CD14-positive monocyte (primary cell): ENCODE results near the gene SPRR2G. TPM values are rescaled to one million over a fixed set of nuclear protein-coding genes. Genes with fewer than 3 reads are reported as not detected.

Experiments used
- DNase-seq, 3 donors: peaks; one replicate each; pipeline ENCODE4 v3.0.0-alpha.2; 2011 to 2022
- H2AFZ ChIP-seq: 2 replicates; pipeline ENCODE4 v1.6.0; 2012; ENCODE audit warnings: mild to moderate bottlenecking, low read depth, low read length, inconsistent platforms; ENCODE audit not compliant: insufficient read depth, poor library complexity, severe bottlenecking
- H3K27ac ChIP-seq, 2 donors: 1 replicate in 1 of 2; 2 replicates in 1 of 2; pipeline ENCODE4 v1.5.1; 2012 to 2013; ENCODE audit warnings: low read length in 2 of 2, control low read depth in 1 of 2, inconsistent platforms in 1 of 2, low read depth in 1 of 2, mild to moderate bottlenecking in 1 of 2
- H3K27me3 ChIP-seq, 2 donors: one replicate each; pipeline versions ENCODE4 v1.6.0 to v1.6.1; 2011 to 2013; ENCODE audit warnings: low read length in 2 of 2; ENCODE audit not compliant: control insufficient read depth in 2 of 2, insufficient read depth in 2 of 2
- H3K36me3 ChIP-seq, 2 donors: replicated peaks in 1 of 2; 1 replicate in 1 of 2; 2 replicates in 1 of 2; pipeline versions ENCODE4 v1.5.1 to v1.6.1; 2012 to 2013; ENCODE audit warnings: low read length in 2 of 2, control low read depth in 1 of 2, inconsistent platforms in 1 of 2, mild to moderate bottlenecking in 1 of 2; ENCODE audit not compliant: insufficient read depth in 2 of 2, control insufficient read depth in 1 of 2
- H3K4me1 ChIP-seq, 2 donors: 1 replicate in 1 of 2; 2 replicates in 1 of 2; pipeline versions ENCODE4 v1.5.1 to v1.6.1; 2012 to 2013; ENCODE audit warnings: low read length in 2 of 2, control low read depth in 1 of 2, inconsistent platforms in 1 of 2, mild to moderate bottlenecking in 1 of 2, moderate library complexity in 1 of 2; ENCODE audit not compliant: insufficient read depth in 2 of 2, control insufficient read depth in 1 of 2
- H3K4me2 ChIP-seq: replicated peaks from 2 replicates; pipeline ENCODE3; 2012; ENCODE audit warnings: low read length, moderate library complexity, mild to moderate bottlenecking; ENCODE audit not compliant: poor library complexity, severe bottlenecking; ENCODE audit errors: extremely low read depth
- H3K4me3 ChIP-seq, 3 experiments: fragments of 200-600 bp in 1 of 3; sonication (generic) in 1 of 3; replicated peaks in 1 of 3; 1 replicate in 2 of 3; 2 replicates in 1 of 3; pipeline ENCODE4 v1.5.1; 2011 to 2013; ENCODE audit warnings: low read length in 3 of 3, mild to moderate bottlenecking in 3 of 3, control low read depth in 2 of 3, low read depth in 2 of 3, inconsistent platforms in 1 of 3, moderate library complexity in 1 of 3
- H3K79me2 ChIP-seq: 2 replicates; pipeline ENCODE4 v1.6.0; 2012; ENCODE audit warnings: mild to moderate bottlenecking, control low read depth, inconsistent platforms, low read length, moderate library complexity; ENCODE audit not compliant: insufficient read depth
- H3K9ac ChIP-seq: 2 replicates; pipeline ENCODE4 v1.6.0; 2017; ENCODE audit warnings: low read length, mild to moderate bottlenecking; ENCODE audit not compliant: insufficient read depth, poor library complexity, severe bottlenecking
- H3K9me3 ChIP-seq, 2 donors: replicated peaks in 1 of 2; 1 replicate in 1 of 2; 2 replicates in 1 of 2; pipeline versions ENCODE4 v1.5.1 to v1.6.1; 2012 to 2013; ENCODE audit warnings: low read length in 2 of 2, control low read depth in 1 of 2; ENCODE audit not compliant: control insufficient read depth in 1 of 2, insufficient read depth in 1 of 2
- H4K20me1 ChIP-seq: 2 replicates; pipeline ENCODE4 v1.6.0; 2012; ENCODE audit warnings: mild to moderate bottlenecking, low read length, control low read depth, moderate library complexity; ENCODE audit not compliant: insufficient read depth
- H3K27ac Mint-ChIP-seq, 7 donors: one replicate each; pipeline ENCODE4 v1.8.0; 2020; ENCODE audit warnings: mild to moderate bottlenecking in 7 of 7, mixed read lengths in 7 of 7, moderate library complexity in 6 of 7, inconsistent platforms in 2 of 7
- H3K27me3 Mint-ChIP-seq, 3 donors: one replicate each; pipeline ENCODE4 v1.8.0; 2021 to 2022; ENCODE audit warnings: low read depth in 3 of 3, mild to moderate bottlenecking in 3 of 3, mixed read lengths in 3 of 3, moderate library complexity in 3 of 3, inconsistent platforms in 1 of 3
- H3K36me3 Mint-ChIP-seq, 2 donors: one replicate each; pipeline ENCODE4 v1.8.0; 2020; ENCODE audit warnings: mixed read lengths in 2 of 2, inconsistent platforms in 1 of 2, mild to moderate bottlenecking in 1 of 2
- H3K4me1 Mint-ChIP-seq: one replicate; pipeline ENCODE4 v1.8.0; 2020; ENCODE audit warnings: mild to moderate bottlenecking, mixed read lengths
- H3K4me3 Mint-ChIP-seq, 2 donors: one replicate each; pipeline ENCODE4 v1.8.0; 2020; ENCODE audit warnings: mild to moderate bottlenecking in 2 of 2, mixed read lengths in 2 of 2, moderate library complexity in 1 of 2
- H3K9me3 Mint-ChIP-seq, 7 donors: one replicate each; pipeline ENCODE4 v1.8.0; 2020 to 2022; ENCODE audit warnings: mixed read lengths in 7 of 7, mild to moderate bottlenecking in 6 of 7, moderate library complexity in 6 of 7, inconsistent platforms in 2 of 7
- CTCF ChIP-seq: fragments of 200-600 bp; IDR thresholded peaks from one replicate; pipeline ENCODE4 v1.8.0; 2022; ENCODE audit warnings: antibody characterized with exemption, mild to moderate bottlenecking
- WGBS: methylation state at CpG from one replicate; pipeline ENCODE4 v1.1.5; 2013; ENCODE audit warnings: missing lambda C conversion rate; ENCODE audit not compliant: insufficient coverage; 5-methylcytosine and 5-hydroxymethylcytosine counted together
- intact Hi-C, 2 donors: fragments of 100-400 bp; cut with micrococcal nuclease; formaldehyde crosslinking; loops; one replicate each; pipeline versions ENCODE4 v1.15.0 to v1.15.1; 2023
- polyA plus RNA-seq, 3 donors: library from polyadenylated mRNA; depleted of rRNA in 1 of 3; unstranded in 2 of 3; stranded (reverse) in 1 of 3; fragments of 300-500 nt in 2 of 3; fragments of >200 nt in 1 of 3; fragmentation: Illumina TruSeq in 2 of 3; gene quantifications; 1 replicate in 2 of 3; 2 replicates in 1 of 3; pipeline ENCODE4 v1.2.3, GENCODE V29; 2012 to 2021

Gene SPRR2G
- polyA plus RNA-seq, 3 donors = not detected

DNA sequence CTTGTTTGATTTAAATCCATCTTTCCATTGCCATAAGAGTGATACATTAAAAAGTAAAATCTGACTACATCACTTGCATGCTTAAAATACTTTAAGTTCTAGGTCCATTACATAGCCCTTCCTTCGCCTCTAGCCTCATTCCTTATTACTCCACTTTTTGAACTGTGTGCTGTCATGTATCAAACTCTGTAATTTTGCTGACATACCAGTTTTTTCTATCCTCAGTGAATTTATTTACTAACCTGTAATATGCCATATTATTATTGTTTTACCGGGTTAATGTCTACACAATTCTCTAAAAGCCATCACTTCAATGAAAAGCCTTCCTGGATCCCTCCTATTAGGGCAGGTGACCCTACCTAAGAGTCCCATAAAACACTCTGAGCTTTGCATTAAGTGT lies 4.9 kb upstream of the SPRR2G start:
- Histone ChIP-seq H3K4me1 (no peaks in the 10 kb centered on the region), H3K9ac (no peak overlapping the region), H3K9me3 (peaks cover 6 to 8% of the 10 kb centered on the region in 2 donors), H3K36me3 (no peaks in the 10 kb centered on the region), H2AFZ (no peak overlapping the region), H3K79me2 (no peaks in the 10 kb centered on the region), H3K27me3 (peaks cover 2 to 3% of the 10 kb centered on the region in 2 donors), H4K20me1 (no peaks in the 10 kb centered on the region), H3K4me2 (no peak overlapping the region), H3K4me3 (no peak overlapping the region), H3K27ac (no peak overlapping the region)
- Mint-ChIP-seq H3K4me1 (no peaks in the 10 kb centered on the region), H3K4me3 (no peak overlapping the region), H3K36me3 (no peaks in the 10 kb centered on the region), H3K9me3 (peaks cover 10 to 19% (median 15%) of the 10 kb centered on the region in 7 donors), H3K27me3 (peaks cover 4 to 11% (median 6%) of the 10 kb centered on the region in 3 donors), H3K27ac (no peak overlapping the region)
- DNase-seq = no peak
- WGBS = 100% methylated on average over 1 of the region's 2 CpGs
- intact Hi-C loops = no loop called here
- TF ChIP-seq CTCF = no peak

GRCh38 chr1:153152481-153152880 lies 1.8 kb upstream of the SPRR2G start:
- Histone ChIP-seq H3K4me3 (no peak overlapping the region), H4K20me1 (no peaks in the 10 kb centered on the region), H3K4me1 (no peaks in the 10 kb centered on the region), H3K27me3 (peaks cover 2 to 3% of the 10 kb centered on the region in 2 donors), H3K9ac (no peak overlapping the region), H3K36me3 (no peaks in the 10 kb centered on the region), H3K79me2 (no peaks in the 10 kb centered on the region), H2AFZ (no peak overlapping the region), H3K27ac (no peak overlapping the region), H3K9me3 (no peaks in the 10 kb centered on the region), H3K4me2 (no peak overlapping the region)
- intact Hi-C loops = no loop called here
- no CpG with 5 or more reads among the region's 3 CpGs for WGBS
- H3K4me1 Mint-ChIP-seq = no peaks in the 10 kb centered on the region
- H3K27ac Mint-ChIP-seq = no peak overlapping the region
- no peak for TF ChIP-seq CTCF
- no peaks in the 10 kb centered on the region for H3K36me3 Mint-ChIP-seq
- peaks cover 0 to 4% (median 0%) of the 10 kb centered on the region in 7 donors for H3K9me3 Mint-ChIP-seq
- peaks cover 2 to 14% (median 4%) of the 10 kb centered on the region in 3 donors for H3K27me3 Mint-ChIP-seq
- H3K4me3 Mint-ChIP-seq = no peak overlapping the region
- DNase-seq = no peak
